Measurements from ENCODE around the gene TUBB8B.
"Not testable (repeated sequence)": the region's sequence is repeated elsewhere in the genome, so short reads cannot be mapped to it uniquely, and the experiment has no call there.

Gene TUBB8B

DNA sequence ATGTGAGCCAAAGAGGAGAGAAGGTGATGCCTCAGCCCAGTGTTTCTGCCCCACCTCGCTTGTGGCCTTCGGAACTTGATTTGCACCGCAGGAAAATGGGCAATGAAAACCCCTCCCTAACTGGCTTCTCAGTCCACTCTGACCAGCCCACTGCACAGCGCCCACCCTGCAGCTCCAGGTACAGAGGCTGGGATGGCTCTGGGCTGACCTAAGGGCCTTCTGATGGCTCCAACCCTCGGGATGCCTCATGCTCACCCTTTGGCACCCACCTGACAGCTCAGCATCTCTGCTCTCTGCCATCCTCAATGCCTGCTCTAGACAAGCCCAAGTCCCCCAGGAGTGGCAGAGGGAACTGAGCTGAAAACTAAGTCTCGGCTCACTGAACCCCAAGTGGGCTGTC, 36.2 kb downstream of the TUBB8B start:
- ATAC-seq = peak; percentile 36
- not testable (repeated sequence) for DNase-seq

- peak; percentile 43 for ATAC-seq
- DNase-seq = not testable (repeated sequence)
These were observed 36.6 kb downstream of the TUBB8B start for GRCh38 chr18:12773-13172.

DNA sequence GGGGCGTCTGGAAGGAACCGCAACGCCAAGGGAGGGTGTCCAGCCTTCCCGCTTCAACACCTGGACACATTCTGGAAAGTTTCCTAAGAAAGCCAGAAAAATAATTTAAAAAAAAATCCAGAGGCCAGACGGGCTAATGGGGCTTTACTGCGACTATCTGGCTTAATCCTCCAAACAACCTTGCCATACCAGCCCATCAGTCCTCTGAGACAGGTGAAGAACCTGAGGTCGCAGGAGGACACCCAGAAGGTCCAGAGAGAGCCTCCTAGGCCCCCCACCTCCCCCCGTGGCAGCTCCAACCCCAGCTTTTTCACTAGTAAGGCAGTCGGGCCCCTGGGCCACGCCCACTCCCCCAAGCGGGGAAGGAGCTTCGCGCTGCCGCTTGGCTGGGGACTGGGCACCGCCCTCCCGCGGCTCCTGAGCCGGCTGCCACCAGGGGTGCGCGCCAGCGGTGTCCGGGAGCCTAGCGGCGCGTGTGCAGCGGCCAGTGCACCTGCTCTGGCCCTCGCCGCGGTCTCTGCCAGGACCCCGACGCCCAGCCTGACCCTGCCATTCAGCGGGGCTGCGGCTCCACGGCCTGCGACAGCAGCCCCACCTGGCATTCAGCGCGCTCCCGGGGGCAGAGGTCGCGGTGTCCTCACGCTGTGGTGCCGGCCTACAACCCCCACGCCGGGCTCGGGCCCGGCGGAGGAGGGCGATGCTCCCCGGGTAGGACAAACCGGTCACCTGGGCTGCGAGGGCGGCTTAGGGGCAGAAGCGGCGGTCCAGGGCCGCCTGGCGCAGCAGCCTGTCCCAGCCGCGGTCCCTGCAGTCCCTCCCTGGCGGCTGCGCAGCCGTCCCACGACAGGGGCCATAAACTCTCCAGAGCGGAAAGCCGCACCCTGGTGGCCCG, 37.8 kb downstream of the TUBB8B start:
- not testable (repeated sequence) for DNase-seq, ATAC-seq

DNA sequence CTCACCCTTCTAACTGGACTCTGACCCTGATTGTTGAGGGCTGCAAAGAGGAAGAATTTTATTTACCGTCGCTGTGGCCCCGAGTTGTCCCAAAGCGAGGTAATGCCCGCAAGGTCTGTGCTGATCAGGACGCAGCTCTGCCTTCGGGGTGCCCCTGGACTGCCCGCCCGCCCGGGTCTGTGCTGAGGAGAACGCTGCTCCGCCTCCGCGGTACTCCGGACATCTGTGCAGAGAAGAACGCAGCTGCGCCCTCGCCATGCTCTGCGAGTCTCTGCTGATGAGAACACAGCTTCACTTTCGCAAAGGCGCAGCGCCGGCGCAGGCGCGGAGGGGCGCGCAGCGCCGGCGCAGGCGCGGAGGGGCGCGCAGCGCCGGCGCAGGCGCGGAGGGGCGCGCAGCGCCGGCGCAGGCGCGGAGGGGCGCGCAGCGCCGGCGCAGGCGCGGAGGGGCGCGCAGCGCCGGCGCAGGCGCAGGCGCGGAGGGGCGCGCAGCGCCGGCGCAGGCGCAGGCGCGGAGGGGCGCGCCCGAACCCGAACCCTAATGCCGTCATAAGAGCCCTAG, 38.7 kb downstream of the TUBB8B start:
- not testable (repeated sequence) for DNase-seq

GRCh38 chr18:9937-10336, 39.5 kb downstream of the TUBB8B start:
- not testable (repeated sequence) for ATAC-seq, DNase-seq

More for the DNA sequence above, 38.7 kb downstream of the TUBB8B start:
- ATAC-seq = peak; percentile 40
